C4-2B (cell line): ENCODE data around the gene HMGXB3.

Source experiments
- H3K27ac ChIP-seq: fragments of 450-650 bp; 2 replicates; pipeline ENCODE4 v1.5.1; 2017
- ZFX ChIP-seq: fragments of 450-650 bp; IDR thresholded peaks from 2 replicates; pipeline ENCODE4 v1.6.1; 2017
- TF ChIP-seq, protein P1 (sequence below): fragments of 450-650 bp; conservative IDR thresholded peaks from 2 replicates; pipeline ENCODE4 v1.5.1; 2017; ENCODE audit warnings: mild to moderate bottlenecking

The HMGXB3 gene

DNA sequence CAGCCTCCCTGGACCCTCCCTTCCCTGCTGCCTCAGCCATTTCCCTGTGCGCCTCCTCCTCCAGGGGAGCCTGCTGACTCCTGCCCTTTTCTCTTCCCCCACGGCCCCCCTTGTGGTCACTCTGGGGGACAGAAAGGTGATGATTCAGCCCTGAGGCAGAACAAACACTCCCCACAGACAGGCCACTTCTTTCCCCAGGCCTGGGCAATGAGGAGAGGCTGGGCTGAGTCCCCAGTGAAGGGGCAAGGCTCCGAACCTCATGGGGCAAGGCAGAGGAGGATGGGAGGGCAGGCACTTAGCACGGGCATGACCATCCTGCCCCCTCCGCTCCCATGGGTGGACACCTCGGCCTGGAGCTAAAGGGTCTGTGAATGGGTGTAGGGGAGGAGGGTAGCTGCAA, 64.8 kb downstream of the HMGXB3 start:
- TF ChIP-seq ZFX, result no peak
- TF ChIP-seq, protein P1, sequence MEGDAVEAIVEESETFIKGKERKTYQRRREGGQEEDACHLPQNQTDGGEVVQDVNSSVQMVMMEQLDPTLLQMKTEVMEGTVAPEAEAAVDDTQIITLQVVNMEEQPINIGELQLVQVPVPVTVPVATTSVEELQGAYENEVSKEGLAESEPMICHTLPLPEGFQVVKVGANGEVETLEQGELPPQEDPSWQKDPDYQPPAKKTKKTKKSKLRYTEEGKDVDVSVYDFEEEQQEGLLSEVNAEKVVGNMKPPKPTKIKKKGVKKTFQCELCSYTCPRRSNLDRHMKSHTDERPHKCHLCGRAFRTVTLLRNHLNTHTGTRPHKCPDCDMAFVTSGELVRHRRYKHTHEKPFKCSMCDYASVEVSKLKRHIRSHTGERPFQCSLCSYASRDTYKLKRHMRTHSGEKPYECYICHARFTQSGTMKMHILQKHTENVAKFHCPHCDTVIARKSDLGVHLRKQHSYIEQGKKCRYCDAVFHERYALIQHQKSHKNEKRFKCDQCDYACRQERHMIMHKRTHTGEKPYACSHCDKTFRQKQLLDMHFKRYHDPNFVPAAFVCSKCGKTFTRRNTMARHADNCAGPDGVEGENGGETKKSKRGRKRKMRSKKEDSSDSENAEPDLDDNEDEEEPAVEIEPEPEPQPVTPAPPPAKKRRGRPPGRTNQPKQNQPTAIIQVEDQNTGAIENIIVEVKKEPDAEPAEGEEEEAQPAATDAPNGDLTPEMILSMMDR, result no peak
- no peak overlapping the region for H3K27ac ChIP-seq

DNA sequence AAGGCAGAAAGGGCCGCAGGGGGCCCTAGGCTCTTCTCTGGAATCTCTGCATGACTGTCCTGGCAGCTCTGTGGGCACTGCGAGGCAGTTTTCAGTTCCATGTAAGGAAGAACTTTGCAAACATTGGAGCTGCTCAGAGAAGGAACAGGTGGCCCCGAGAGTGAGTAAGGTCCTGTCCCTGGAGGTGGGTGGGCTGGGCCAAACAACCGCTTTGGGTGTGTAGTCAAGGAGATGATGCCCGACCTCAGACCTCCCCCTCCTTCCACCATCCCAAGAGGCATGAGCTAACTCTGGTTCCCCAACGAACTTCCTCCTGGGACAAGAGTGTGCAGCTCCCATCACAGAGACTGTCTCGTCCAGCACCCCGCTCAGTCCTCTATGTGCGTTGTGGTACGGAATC, 65.3 kb downstream of the HMGXB3 start:
- TF ChIP-seq ZFX, result no peak
- TF ChIP-seq, protein P1, result no peak
- no peak overlapping the region for H3K27ac ChIP-seq

DNA sequence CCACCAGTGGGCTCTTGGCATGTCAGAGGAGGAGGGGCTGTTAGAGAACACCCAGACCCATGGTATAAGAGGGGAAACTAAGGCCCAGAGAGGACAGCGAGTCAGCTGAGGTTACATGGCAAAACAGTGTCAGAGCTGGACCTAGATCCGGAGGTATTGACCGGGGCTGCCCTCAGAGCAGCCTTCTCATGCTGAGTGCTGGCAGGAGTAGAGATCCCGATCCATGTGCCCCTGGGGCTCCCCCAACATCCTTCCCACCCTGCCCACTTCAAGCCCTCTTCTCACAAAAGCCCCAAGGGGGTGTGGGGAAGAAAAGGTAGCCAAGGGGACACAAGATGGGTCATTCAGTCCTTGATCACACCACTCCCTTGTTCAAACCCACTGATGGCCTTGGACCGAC, 65.9 kb downstream of the HMGXB3 start:
- H3K27ac ChIP-seq, result no peak overlapping the region

DNA sequence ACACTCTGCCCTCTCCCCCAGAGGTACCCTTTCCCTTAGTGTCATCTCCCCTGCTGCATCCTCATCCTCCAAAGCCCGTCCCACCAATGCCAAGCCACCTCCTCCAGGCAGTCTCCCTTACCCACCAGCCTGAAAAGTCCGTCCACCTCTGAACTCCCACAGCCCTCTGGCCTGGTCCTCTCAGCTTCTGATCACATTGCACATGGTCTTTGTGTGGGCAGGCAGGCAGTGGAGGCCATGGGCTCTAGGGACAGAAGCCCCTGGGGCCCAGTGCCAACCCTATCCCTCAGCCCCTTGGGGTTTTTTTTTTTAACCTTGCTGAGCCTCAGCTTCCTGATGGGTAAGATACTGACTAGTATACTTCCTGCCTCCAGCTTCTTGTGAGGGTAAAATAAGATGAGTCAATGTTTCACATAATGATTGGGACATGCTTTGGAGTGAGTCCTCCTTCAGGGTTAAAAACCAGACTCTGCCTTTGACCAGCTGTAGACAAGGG, 66.4 kb downstream of the HMGXB3 start:
- no peak overlapping the region for H3K27ac ChIP-seq
- no peak for TF ChIP-seq ZFX
- TF ChIP-seq, protein P1, result no peak

More for the DNA sequence above, 65.9 kb downstream of the HMGXB3 start:
- TF ChIP-seq ZFX, result no peak
- TF ChIP-seq, protein P1, result no peak

DNA sequence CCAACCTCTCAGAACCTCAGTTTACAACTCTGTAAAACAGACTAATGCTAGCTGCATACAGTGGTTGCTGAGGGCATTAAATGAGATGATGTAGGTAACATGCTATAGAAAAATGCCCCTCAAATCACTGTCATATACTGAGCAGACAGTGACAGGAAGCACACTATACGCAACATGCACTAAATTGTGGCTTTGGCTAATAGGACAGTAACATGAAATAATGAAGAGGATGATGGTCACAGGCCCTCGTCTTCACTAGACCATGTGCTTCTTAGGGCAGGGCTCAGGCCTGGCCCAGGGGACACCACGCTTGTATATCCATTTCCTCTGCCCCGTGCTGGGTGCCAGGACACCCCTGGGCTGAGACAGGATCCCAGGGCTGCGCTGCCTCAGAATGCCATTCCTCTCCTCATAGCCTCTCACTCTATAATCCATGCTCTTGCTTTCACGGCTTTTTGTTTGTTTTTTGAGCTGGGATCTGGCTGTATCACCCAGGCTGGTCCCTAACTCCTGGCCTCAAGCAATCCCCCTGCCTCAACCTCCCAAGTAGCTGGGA, 66.9 kb downstream of the HMGXB3 start:
- no peak for TF ChIP-seq ZFX
- TF ChIP-seq, protein P1, result no peak
- H3K27ac ChIP-seq, result no peak overlapping the region

DNA sequence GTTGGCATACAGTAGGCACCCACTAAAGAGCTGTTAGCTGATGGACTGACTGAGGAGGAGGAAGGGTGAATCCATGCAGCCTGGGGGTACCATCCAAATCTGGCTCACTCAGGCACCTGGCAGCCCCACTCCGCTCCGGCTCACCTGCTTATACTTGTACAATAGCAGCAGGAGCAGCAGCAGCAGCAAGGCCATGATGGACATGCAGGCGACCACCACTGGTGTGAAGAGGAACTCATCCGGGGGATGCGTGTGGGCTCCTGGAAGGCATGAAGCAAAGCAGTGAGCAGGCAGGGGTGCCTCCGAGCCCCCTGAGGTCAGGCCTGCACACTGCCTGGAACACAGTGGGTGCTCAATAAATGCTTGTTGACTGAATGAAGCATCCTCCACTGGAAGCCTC, 67.5 kb downstream of the HMGXB3 start:
- TF ChIP-seq, protein P1, result no peak
- TF ChIP-seq ZFX, result no peak
- no peak overlapping the region for H3K27ac ChIP-seq

DNA sequence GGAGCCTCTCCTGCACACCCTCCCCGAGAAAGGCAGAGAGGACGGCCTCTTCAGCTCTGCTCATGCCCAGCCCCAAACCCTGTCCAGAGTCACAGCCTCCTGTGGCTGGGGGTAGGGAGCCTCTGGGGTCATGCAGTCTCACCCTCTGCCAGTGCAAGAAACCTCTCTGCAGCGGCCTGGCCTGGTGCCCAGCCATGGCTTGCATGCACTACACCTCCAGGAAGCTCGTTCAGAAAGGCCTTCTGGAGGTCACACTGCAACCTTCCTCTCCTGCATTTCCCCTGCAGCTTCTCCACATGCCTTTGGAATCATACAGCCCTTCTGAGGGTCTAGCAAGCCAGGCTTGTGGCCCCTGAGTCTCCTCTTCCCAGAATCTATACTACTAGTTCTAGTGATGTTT, 67.9 kb downstream of the HMGXB3 start:
- TF ChIP-seq, protein P1, result no peak
- no peak for TF ChIP-seq ZFX
- H3K27ac ChIP-seq, result no peak overlapping the region
